NCI-H2081 treated with DMSO at 0.1 percent for 48 hours (cell line): Measurements from ENCODE around the gene CTBP2.

Source experiments
- DNase-seq: peaks from one replicate; lab custom pipeline; 2025; lab: John Stamatoyannopoulos, UW

The CTBP2 gene

GRCh38 chr10:124977161-124977560, 183.2 kb downstream of the CTBP2 start:
- no peak for DNase-seq

- no peak for DNase-seq
Measured at GRCh38 chr10:124975977-124976514, 184.3 kb downstream of the CTBP2 start.

- DNase-seq, result no peak
Measured at GRCh38 chr10:124974131-124974530, 186.2 kb downstream of the CTBP2 start.

- DNase-seq, result no peak
Measured at GRCh38 chr10:124972637-124973036, 187.7 kb downstream of the CTBP2 start.

GRCh38 chr10:124971276-124971675, 189.1 kb downstream of the CTBP2 start:
- DNase-seq, result no peak

GRCh38 chr10:124967255-124967654, 193.1 kb downstream of the CTBP2 start:
- DNase-seq, result no peak

- DNase-seq, result no peak
Measured at GRCh38 chr10:124966008-124966407, 194.4 kb downstream of the CTBP2 start.

GRCh38 chr10:124963866-124964720, 196.3 kb downstream of the CTBP2 start:
- DNase-seq, result no peak

GRCh38 chr10:124962421-124962820, 197.9 kb downstream of the CTBP2 start:
- DNase-seq, result no peak

GRCh38 chr10:124961248-124961570, 199.2 kb downstream of the CTBP2 start:
- no peak for DNase-seq

- DNase-seq, result no peak
Measured at GRCh38 chr10:124959564-124959963, 200.8 kb downstream of the CTBP2 start.

GRCh38 chr10:124957404-124957947, 202.9 kb downstream of the CTBP2 start:
- no peak for DNase-seq

GRCh38 chr10:124956764-124957163, 203.6 kb downstream of the CTBP2 start:
- DNase-seq, result no peak

- no peak for DNase-seq
Measured at GRCh38 chr10:124955868-124956267, 204.5 kb downstream of the CTBP2 start.

- no peak for DNase-seq
Measured at GRCh38 chr10:124955243-124955642, 205.1 kb downstream of the CTBP2 start.

GRCh38 chr10:124953421-124953820, 206.9 kb downstream of the CTBP2 start:
- no peak for DNase-seq

GRCh38 chr10:124952123-124952522, 208.2 kb downstream of the CTBP2 start:
- DNase-seq, result no peak

GRCh38 chr10:124949543-124949942, 210.8 kb downstream of the CTBP2 start:
- no peak for DNase-seq

GRCh38 chr10:124946945-124947344, 213.4 kb downstream of the CTBP2 start:
- peak; percentile 20 for DNase-seq

GRCh38 chr10:124944982-124945381, 215.4 kb downstream of the CTBP2 start:
- DNase-seq, result no peak

GRCh38 chr10:124943301-124944092, 216.9 kb downstream of the CTBP2 start:
- no peak for DNase-seq

- no peak for DNase-seq
Measured at GRCh38 chr10:124942317-124943169, 217.8 kb downstream of the CTBP2 start.
